ENCODE measurements around the gene AHCYL2. TPM values are rescaled to one million over a fixed set of nuclear protein-coding genes. Genes with fewer than 3 reads are reported as not detected.

The AHCYL2 gene
- total RNA-seq, 1 experiment from 2014 or later: 25.6 TPM

DNA sequence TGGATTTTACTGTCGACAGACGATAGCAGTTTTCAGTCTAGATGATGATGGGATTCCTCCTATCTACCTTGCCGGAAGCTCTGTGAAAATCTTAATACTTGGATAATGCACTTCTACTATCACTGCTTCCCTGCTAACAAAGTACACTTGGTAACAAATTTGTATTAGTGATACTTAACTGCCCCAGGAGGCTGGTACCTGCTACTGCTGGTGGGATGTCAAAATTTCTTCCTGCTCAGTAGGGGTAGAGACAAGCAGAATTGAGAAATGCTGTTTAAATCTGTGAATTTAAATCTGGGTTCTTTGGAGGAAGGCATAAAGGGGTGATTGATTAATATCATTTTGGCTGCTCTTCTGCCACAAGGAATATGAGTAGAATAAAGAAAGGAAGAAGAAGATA is 109.6 kb downstream of the AHCYL2 start:
- H3K9me3 Mint-ChIP-seq: no peaks in the 10 kb centered on the region
- no peaks in the 10 kb centered on the region for H3K4me1 Mint-ChIP-seq
- no peaks in the 10 kb centered on the region for H3K27me3 Mint-ChIP-seq (ENCODE audit: low read depth)
- H3K36me3 Mint-ChIP-seq: no peaks in the 10 kb centered on the region
- DNase-seq (ENCODE audit: low spot score) (no peak), ATAC-seq (peak; percentile 62)
- no peak overlapping the region for H3K4me3 Mint-ChIP-seq
- TF ChIP-seq ELF4 (CRISPR knock-in tag; IDR thresholded peaks at IDR 0.05; ENCODE audit: low read depth) (no peak), NR2C2 (CRISPR knock-in tag; IDR thresholded peaks at IDR 0.05) (no peak), ZNF317 (CRISPR knock-in tag; IDR thresholded peaks at IDR 0.05; ENCODE audit: borderline replicate concordance, low read depth) (no peak), GABPB1 (CRISPR knock-in tag; IDR thresholded peaks at IDR 0.05) (no peak)
- TF ChIP-seq, protein P1, sequence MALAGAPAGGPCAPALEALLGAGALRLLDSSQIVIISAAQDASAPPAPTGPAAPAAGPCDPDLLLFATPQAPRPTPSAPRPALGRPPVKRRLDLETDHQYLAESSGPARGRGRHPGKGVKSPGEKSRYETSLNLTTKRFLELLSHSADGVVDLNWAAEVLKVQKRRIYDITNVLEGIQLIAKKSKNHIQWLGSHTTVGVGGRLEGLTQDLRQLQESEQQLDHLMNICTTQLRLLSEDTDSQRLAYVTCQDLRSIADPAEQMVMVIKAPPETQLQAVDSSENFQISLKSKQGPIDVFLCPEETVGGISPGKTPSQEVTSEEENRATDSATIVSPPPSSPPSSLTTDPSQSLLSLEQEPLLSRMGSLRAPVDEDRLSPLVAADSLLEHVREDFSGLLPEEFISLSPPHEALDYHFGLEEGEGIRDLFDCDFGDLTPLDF (CRISPR knock-in tag; IDR thresholded peaks at IDR 0.05): no peak
- ChIA-PET CTCF (interaction anchor here (0.6 to 3.8 kb wide), 7 partner anchors 8 to 171 kb away, joined by 3 to 19 read pairs (median 3); no protein-coding TSS in a partner anchor), POLR2A (interaction anchor here (0.6 kb wide), 1 partner anchor 277 kb away, joined by 3 read pairs; no protein-coding TSS in a partner anchor)
- peak overlapping the region; percentile 19; the same call in 1 of the 2 replicates for H3K27ac Mint-ChIP-seq

DNA sequence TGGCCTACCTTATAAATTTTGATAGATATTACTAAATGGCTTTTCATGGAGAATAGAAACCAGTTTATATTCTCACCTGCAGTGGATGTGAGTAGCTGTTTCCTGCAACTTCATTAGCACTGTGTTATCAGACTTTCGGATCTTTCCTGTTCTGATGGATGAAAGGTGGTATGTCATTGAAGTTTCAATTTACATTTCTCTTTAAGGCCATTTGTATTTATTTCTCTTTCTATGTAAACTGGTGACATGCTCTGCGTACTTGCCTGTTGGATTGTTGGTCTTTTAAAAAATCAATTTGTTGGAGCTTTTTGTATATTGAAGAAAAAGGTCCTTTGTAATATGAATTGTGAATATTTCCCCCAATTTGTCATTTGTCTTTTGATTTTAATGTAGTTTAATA is 113.6 kb downstream of the AHCYL2 start:
- no peaks in the 10 kb centered on the region for H3K27me3 Mint-ChIP-seq (ENCODE audit: low read depth)
- CTCF ChIA-PET: no interaction called here
- H3K9me3 Mint-ChIP-seq: no peaks in the 10 kb centered on the region
- no peak for TF ChIP-seq GABPB1 (CRISPR knock-in tag; IDR thresholded peaks at IDR 0.05)
- TF ChIP-seq ZNF396 (CRISPR knock-in tag; IDR thresholded peaks at IDR 0.05; ENCODE audit: borderline replicate concordance): no peak
- no peak for TF ChIP-seq NR3C1 (CRISPR knock-in tag; conservative IDR thresholded peaks at IDR 0.05; ENCODE audit: low read depth)
- TF ChIP-seq MXD4 (CRISPR knock-in tag; IDR thresholded peaks at IDR 0.05; ENCODE audit: borderline replicate concordance): no peak
- TF ChIP-seq JUN (CRISPR knock-in tag; IDR thresholded peaks at IDR 0.05): no peak
- TF ChIP-seq, protein P2, sequence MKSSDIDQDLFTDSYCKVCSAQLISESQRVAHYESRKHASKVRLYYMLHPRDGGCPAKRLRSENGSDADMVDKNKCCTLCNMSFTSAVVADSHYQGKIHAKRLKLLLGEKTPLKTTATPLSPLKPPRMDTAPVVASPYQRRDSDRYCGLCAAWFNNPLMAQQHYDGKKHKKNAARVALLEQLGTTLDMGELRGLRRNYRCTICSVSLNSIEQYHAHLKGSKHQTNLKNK (CRISPR knock-in tag; IDR thresholded peaks at IDR 0.05): no peak
- TF ChIP-seq RORB (CRISPR knock-in tag; IDR thresholded peaks at IDR 0.05): no peak
- TF ChIP-seq ZNF219 (CRISPR knock-in tag; IDR thresholded peaks at IDR 0.05; ENCODE audit: borderline replicate concordance): no peak
- TF ChIP-seq SMAD3 (CRISPR knock-in tag; IDR thresholded peaks at IDR 0.05; ENCODE audit: borderline replicate concordance): no peak
- TF ChIP-seq, protein P3, sequence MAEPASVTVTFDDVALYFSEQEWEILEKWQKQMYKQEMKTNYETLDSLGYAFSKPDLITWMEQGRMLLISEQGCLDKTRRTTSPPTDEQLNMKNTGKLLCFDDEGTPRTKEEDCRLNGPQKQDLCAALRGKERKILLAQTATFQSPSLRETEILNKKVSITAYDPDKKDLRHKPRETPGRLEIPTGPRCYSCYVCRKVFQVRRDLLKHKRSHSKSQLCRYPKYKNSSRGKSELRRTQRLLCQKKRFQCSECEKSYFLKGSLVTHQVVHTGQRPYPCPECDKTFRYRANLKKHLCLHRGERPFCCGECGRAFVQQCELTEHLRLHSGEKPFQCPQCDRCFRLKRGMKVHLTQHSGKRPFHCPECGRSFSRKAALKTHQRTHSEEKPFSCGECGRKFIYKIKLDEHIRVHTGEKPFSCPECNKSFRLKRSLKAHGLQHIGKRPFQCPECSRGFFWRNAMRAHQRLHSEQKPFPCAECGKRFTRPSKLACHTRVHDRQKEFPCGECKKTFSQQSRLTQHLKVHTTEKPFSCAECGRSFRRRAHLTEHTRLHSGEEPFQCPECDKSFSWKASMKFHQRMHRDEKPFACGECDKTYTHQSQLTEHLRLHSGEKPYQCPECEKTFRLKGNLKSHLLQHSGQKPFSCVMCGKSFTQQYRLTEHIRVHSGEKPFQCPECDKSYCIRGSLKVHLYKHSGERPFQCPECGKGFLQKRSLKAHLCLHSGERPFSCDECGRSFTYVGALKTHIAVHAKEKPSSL (CRISPR knock-in tag; conservative IDR thresholded peaks at IDR 0.05): no peak
- TF ChIP-seq ESRRA (CRISPR knock-in tag; IDR thresholded peaks at IDR 0.05; ENCODE audit: borderline replicate concordance): no peak
- TF ChIP-seq PRRX2 (CRISPR knock-in tag; IDR thresholded peaks at IDR 0.05): no peak
- no peak for TF ChIP-seq HMGA2 (CRISPR knock-in tag; IDR thresholded peaks at IDR 0.05)
- TF ChIP-seq, protein P4, sequence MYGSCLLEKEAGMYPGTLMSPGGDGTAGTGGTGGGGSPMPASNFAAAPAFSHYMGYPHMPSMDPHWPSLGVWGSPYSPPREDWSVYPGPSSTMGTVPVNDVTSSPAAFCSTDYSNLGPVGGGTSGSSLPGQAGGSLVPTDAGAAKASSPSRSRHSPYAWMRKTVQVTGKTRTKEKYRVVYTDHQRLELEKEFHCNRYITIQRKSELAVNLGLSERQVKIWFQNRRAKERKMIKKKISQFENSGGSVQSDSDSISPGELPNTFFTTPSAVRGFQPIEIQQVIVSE (CRISPR knock-in tag; IDR thresholded peaks at IDR 0.05; ENCODE audit: borderline replicate concordance): no peak
- no peak for TF ChIP-seq FOXJ3 (CRISPR knock-in tag; IDR thresholded peaks at IDR 0.05; ENCODE audit: borderline replicate concordance)
- TF ChIP-seq, protein P5, sequence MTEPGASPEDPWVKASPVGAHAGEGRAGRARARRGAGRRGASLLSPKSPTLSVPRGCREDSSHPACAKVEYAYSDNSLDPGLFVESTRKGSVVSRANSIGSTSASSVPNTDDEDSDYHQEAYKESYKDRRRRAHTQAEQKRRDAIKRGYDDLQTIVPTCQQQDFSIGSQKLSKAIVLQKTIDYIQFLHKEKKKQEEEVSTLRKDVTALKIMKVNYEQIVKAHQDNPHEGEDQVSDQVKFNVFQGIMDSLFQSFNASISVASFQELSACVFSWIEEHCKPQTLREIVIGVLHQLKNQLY (CRISPR knock-in tag; IDR thresholded peaks at IDR 0.05): no peak
- TF ChIP-seq NR2C2 (CRISPR knock-in tag; IDR thresholded peaks at IDR 0.05): no peak
- H3K4me3 Mint-ChIP-seq: no peak overlapping the region
- POLR2A ChIA-PET: no interaction called here
- ATAC-seq (no peak), DNase-seq (ENCODE audit: low spot score) (no peak)
- H3K36me3 Mint-ChIP-seq: no peaks in the 10 kb centered on the region
- peaks cover 18% of the 10 kb centered on the region for H3K4me1 Mint-ChIP-seq
- H3K27ac Mint-ChIP-seq: no peak overlapping the region
